GM21528 (cell line): Measurements from ENCODE around the gene ATP5F1A.
"Not testable (repeated sequence)": the region's sequence is repeated elsewhere in the genome, so short reads cannot be mapped to it uniquely, and the experiment has no call there.

ENCODE experiments used
- ATAC-seq: cut with Tn5 transposase; IDR thresholded peaks from one replicate; pipeline ENCODE4 v1.9.1; 2021; ENCODE audit warnings: mild to moderate bottlenecking, moderate library complexity; ENCODE audit not compliant: unreplicated experiment, low FRiP score

Gene ATP5F1A

GRCh38 chr18:46048641-46049040 is 49.5 kb downstream of the ATP5F1A start:
- ATAC-seq = no peak

GRCh38 chr18:46047369-46047768 is 50.7 kb downstream of the ATP5F1A start:
- not testable (repeated sequence) for ATAC-seq

- ATAC-seq = no peak
Observed at GRCh38 chr18:46046688-46047087, 51.4 kb downstream of the ATP5F1A start.

GRCh38 chr18:46046126-46046525 is 52.0 kb downstream of the ATP5F1A start:
- ATAC-seq = no peak

GRCh38 chr18:46042571-46043123 is 55.4 kb downstream of the ATP5F1A start:
- ATAC-seq = no peak

- ATAC-seq = no peak
Observed at GRCh38 chr18:46040747-46041104, 57.4 kb downstream of the ATP5F1A start.

- ATAC-seq = no peak
Observed at GRCh38 chr18:46040033-46040746, 57.9 kb downstream of the ATP5F1A start.

- ATAC-seq = no peak
Observed at GRCh38 chr18:46037512-46038305, 60.4 kb downstream of the ATP5F1A start.

- ATAC-seq = no peak
Observed at GRCh38 chr18:46035696-46036680, 62.1 kb downstream of the ATP5F1A start.

- no peak for ATAC-seq
Observed at GRCh38 chr18:46034230-46034629, 63.9 kb downstream of the ATP5F1A start.

GRCh38 chr18:46031741-46032140 is 66.4 kb downstream of the ATP5F1A start:
- no peak for ATAC-seq
